GM18907 (cell line): ENCODE results near the gene FGFR3.

Experiments used
- ATAC-seq: cut with Tn5 transposase; IDR thresholded peaks from one replicate; pipeline ENCODE4 v1.9.1; 2021; ENCODE audit warnings: mild to moderate bottlenecking, moderate library complexity; ENCODE audit not compliant: unreplicated experiment

FGFR3 gene

DNA sequence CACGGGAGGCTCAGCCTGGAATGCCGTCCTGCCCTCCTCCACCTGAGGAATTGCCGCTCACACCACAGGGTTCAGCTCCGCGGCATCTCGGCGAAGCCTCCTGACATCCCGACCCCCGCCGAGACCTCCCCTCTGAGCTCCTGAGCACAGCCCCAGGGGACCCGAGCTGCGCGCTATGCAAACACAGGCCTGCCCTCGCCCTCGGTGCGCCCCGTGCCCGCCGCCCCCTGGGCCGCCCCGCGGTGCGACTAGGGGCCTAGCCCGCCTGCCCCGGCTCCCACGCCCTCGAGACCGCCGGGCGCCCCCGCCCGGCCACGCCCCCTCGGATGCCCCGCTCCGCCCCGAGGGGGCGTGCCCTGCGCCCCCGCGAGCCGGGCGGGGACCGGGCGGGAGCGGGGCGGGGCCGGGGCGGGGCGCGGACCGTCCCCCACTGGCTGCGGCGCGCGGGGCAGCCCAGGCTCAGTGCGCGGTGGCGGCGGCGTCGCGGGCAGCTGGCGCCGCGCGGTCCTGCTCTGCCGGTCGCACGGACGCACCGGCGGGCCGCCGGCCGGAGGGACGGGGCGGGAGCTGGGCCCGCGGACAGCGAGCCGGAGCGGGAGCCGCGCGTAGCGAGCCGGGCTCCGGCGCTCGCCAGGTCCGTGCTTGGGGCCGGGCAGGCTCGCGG, at the start of gene FGFR3:
Gene FGFR3 (plus strand): TSS at position 462 of the 664 bp plus-strand sequence. CDS start 642 bp downstream, outside the sequence.
- ATAC-seq: no peak

DNA sequence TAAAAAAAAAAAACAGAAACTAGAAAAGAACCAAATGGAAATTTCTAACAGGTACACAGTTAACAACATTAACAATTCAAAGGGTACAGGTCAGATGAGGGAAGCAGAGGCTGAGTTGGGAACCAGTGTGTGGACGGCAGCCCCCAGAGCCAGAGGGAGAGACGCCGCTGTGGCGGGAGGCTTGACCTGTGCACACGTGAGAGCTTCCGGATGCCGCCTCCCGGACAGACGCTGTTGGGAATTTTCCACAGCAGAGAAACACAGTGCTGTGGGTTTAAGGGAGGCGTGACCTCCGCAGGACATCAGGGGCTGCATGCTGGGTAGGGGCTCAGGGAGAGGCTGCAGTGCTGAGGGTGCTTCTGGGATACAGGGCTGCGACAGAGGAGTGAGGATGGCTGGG, 49.5 kb upstream of the FGFR3 start:
- no peak for ATAC-seq

DNA sequence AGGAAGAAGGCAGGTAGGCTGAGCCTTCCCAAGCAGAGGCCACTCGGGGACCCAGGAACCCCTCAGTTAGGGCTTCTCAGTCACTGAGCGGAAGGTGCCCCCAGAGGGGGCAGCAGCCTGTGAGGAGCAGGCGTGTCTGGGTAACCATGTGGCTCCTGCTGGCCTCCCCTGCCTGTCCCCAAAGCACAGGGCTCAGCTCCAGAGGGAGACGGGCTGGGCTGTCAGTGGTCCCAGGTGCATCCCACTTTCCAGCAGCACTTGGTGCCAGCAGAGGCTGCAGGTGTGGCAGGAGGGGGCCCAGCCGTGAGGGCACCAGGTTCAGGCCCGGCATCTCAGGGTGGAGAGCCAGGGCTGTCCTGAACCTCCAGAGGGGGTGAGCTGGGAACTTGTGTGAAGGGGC, 49.1 kb upstream of the FGFR3 start:
- no peak for ATAC-seq

DNA sequence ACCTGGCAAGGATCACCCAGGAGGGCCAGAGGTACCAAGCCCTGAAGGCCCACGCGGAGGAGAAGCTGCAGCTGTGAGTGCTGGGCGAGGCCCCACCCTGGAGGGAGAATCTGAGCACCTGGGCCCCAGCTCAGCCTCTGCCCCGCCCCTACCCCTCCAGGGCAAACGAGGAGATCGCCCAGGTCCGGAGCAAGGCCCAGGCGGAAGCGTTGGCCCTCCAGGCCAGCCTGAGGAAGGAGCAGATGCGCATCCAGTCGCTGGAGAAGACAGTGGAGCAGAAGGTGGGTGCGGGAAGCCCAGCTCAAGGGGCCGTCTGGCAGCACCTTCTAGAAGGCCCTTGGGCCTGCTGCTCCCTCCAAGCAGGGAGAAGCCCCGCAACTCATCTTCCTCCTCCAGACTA, 48.5 kb upstream of the FGFR3 start:
- ATAC-seq: no peak

DNA sequence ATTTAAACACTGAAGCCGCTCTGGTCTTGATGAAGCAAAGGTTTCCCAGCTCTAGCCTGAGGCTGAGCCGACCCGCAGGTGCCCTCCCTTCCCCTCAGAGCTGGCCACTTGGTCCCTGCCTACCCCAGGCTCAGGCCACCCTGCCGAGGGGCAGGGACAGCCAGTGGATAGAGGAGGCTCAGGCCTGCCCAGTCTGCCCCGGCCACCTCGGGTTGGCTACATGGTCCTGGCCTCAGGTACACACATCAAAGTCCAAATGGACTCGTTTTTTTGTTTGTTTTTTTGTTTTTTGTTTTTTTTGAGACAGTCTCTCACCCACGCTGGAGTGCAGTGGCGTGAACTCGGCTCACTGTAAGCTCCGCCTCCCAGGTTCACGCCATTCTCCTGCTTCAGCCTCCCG, 47.9 kb upstream of the FGFR3 start:
- ATAC-seq: no peak

DNA sequence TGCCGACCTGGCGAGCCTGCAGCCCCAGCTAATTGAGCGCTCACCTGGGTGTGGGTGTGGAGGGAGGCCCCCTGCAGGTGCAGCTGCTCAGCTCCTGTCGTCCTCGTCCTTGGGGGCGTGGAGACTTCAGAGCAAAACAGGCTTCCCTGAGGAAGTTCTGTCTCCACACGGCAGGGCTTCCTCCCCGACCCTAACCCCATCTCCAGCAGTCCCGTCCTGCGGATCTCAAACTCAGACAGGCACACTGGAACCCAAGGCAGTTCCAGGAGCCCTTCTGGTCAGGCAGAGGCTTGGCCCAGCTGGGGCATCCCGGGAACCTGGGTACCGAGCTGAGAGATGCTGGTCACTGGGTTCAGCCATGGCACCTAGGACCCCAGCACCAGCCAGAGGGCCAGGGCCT, 47.4 kb upstream of the FGFR3 start:
- ATAC-seq: no peak

DNA sequence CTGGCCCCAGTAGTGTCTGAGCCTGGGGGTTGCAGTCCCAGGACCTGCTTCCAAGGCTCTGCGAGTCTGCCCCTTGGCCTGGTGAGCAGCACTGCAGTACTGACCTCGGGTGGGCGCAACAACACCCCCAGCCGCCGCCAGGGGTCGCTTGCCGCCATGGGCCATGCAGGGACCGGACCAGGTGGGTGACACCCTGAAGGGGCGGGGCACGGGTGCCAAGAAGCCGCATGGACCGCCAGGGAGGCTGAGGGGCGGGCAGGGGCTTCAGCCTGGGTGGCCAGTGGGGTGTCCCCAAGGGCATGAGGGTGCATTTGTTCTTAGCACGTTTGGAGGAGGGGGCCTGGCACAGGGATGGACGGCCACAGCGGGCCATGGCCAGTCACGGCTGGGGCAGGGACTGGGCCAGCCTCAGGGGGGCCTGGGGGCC, 46.8 kb upstream of the FGFR3 start:
- no peak for ATAC-seq

DNA sequence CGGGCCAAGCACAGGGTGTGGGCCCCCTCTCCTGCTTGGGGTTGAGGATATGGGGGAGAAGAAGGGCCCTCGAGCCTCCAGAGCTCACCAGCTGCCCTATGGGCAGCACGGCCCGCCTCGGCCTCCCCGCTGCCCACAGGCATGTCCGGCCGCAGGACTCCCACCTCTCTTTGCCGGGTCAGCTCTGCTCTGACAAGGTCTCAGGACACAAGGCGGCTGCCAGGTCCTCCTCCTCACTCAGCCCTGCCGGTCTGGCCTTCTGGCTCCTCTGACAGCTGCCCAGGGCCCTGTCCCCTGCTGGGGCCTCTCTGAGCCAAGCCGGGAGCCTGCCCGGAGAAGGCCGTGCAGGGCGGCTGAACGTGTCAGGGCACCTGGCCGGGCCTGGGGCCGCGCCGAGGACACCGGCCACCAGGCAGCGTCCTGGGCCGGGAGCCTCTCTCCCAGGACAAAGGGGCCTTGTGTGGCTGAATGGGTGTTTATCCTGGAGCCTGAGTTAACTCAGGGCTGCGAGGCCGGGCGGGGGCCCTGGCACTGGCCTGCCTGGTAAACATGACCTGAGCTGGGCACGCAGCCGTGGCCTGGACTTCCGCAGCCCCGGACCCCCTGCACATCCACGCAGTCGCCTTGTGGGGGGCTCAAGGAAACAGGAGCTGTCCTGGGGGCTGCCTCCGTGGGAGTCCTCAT, 46.0 kb upstream of the FGFR3 start:
- ATAC-seq: no peak

DNA sequence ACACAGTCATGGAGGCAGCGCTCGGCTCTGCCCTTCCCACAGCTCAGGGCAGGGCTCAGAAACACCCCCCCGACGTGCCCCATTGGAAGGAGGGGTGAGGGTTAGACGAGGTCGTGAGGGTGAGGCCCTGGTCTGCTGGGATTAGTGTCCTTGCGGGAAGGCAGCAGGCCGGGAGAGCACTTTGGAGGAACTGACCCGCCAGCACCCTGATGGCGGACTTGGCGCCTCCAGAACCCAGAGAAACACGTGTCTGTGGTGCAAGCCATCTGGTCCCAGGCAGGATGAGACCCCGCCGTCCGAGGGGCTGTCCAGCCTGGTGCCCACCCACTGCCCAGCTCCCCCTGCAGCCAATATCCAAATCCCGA, 45.5 kb upstream of the FGFR3 start:
- no peak for ATAC-seq

DNA sequence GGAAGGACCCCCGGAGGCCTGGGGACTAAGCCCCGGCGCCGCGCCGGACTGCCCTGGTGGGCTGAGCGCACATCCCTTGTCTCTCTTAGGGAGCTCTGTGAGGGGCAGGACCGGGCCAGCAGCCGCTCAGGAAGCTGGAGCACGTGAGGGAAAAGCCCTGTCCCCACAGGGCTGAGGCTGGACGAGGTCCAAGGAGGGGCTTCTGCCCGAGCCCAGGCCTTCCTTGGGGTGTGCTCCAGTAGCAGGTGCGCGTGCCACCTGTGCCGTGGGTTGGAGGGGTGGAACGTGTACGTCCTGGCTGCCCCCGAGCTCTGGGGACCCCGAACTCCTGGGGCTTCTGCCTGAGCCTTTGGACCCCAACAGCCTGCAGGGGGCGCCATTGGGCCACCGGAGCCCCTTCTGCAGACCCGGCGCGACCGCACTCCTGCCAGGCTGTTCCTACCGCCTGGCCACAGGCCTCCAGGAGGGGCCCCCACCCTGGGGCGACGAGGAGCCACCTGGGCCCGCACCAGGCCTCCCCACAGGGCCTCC, 44.6 kb upstream of the FGFR3 start:
- no peak for ATAC-seq

DNA sequence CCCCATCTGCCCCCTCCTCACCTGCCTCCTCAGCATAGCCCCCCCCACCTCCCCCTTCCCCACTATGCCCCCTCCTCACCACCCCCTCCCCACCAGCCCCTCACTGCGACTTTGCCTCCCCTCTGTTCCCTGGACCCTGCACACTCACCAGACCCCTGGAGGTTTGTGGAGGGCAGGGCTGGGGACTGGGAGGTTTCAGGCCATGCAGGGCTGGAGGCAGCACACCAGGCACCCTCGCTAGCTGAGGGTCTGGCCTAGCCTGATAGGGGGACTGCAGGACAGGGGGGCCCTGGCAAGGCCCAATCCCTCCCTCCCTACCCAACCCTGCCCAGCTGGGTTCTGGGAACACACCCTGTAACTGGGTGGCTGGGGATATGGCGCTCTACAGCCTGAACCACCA, 43.7 kb upstream of the FGFR3 start:
- ATAC-seq: no peak

DNA sequence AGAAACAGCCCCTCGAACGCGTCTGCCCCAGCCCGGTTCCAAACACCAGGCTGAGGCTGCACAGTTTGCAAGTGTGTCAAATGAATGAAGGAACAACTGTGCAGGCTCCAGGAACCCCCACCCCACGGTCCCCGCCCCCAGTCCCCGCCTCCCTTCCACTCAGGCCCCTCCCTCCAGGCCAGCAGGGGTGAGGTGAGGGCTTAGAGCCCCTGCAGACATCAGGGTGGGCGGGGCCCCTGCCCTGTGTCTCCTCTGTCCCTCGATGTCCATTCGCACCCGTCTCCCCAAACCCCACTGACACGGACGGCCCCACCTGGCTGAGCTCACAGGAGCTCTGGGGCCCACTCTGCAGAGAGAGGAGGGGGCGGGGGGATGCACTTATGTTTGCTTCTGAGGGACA, 43.3 kb upstream of the FGFR3 start:
- ATAC-seq: no peak

DNA sequence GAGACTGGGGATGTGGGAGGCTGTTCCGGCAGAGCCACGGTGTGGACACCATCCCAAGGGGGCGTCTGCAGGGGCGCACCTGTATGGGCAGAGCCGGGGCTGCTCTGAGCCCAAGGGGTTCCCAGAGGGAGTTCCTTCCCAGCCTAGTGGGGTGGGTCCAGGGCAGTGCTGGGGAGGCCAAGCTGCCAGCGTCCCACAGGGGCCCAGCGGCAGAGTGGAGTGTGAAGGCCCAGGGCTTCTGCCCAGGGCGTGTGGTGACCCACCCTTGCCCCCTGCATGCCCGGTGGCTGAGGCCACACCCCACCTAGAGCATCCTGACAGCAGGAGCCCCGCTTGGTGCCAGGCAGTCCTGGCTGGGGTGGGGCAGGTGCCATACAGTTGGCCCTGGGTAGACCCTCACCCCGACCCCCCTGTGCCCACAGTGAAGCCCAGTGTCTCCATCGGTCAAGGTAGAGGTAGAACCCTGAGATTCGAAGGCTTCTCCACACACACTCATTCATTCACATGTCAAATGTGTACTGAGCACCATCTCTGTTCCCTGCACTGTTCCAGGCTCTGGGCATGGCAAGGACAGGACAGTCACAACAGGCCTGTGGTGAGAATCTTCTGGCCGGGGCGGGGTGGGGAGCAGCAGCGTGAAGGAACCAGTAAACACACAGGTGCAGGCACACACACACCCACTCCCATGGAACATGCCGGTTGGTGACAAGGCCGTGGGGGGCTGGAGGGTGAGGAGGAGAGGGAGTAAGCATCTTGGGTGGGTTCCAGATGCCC, 42.5 kb upstream of the FGFR3 start:
- no peak for ATAC-seq

DNA sequence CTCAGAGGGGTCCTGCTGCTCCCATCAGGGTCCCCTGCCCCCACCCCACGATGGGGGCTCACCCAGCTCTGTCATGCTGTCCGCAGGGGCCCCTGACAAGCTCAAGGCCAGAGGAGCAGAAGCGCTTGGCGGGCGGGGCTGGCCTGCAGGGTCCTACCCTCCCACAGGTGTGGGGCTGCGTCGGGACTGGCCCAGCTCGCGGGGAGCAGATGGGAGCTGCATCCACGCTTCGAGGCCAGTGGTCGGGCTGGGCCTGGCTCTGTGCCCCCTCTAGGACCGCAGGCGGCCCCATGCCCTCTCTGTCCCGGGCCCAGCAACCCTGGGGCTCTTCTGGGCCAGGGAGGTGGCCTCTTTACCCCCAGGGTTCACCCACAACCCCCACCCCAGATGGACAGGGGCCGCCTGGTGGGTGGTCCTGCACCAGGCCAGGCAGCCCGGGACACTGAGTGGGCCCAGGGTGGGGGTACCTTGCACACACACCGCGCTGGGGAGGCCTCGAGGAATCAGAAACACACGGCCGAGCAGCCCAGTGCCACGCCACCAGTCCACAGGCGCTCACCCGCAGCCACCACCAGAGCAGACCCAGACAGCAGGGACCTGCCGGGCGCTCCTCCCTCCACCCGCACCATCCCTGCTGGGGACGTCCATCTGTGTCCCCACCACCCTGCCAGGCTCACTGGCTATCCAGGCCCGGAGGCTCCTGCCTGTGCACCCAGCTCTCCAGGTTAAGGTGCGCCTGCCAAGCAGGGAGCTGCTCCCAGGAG, 41.8 kb upstream of the FGFR3 start:
- ATAC-seq: no peak

DNA sequence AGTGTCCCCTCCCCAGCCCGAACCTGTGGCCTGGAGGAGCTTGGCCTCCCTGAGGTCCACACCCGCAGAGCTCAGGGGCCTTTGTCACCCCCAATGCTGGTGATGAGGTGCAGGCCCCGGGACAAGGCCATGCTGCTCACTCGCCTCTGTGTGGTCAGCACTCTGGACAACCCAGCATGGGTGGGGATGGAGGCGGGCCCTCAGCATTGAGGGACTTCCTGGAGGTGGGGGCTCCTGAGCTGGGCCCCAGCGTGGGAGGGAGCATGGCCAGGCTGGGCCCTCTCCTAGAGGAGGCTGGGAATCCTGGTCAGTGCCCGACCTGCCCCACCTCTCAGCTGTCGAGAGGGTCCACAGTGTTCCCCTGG, 41.2 kb upstream of the FGFR3 start:
- ATAC-seq: no peak

DNA sequence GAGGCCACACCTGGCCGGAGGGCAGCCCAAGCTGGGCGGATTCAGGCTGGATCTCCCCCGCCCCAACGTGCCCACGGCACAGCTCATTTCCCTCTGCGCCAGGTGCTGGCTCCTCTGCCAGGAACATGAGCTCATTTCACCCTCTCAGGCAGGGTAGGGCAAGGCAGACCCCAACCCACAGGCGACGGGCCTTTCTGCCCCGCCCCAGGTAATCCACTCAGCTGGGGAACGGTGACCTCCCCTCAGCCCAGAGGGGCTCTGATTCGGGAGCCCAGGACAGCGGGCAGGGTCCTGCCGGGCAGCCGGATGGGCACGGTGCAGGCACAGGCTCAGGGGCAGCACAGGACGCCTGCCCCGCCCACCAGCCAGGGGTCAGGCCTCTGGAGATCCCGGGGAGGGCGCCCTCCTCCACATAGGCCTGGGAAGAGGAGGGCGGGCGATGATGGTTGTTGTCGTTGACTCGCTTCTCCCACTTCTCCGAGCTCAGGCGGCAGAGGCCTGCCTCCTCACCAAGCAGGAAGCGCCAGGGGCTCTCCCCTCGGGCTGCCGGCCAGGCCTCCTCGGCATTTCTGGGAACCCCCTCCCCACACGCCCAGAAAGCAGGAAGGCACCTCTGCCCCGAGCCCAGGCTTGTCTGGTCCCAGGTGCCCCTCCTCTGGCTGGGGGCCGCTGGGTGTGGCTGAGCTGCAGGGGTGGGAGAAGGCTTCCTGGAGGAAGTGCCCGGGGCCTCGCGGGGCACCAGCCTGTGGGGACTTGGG, 40.6 kb upstream of the FGFR3 start:
- no peak for ATAC-seq

DNA sequence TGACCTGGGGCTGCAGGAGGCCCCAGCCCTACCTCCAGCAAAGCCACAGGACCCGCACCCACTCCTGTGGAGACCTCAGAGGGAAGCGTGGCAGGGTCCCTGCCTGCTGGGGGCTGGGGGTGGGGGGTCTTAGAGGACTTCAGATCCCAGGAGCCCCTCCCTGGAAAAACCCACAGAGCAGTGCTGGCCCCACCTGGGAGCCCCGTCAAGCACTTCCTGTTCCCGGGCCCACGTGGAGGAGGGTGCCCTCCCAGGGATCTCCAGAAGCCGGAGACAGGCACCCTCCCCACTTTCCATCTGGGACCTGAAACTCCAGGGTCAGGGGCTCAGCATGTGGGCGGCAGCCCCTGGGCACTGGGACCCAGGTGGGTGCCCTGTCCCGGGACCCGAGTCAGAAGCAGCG, 39.8 kb upstream of the FGFR3 start:
- ATAC-seq: no peak

DNA sequence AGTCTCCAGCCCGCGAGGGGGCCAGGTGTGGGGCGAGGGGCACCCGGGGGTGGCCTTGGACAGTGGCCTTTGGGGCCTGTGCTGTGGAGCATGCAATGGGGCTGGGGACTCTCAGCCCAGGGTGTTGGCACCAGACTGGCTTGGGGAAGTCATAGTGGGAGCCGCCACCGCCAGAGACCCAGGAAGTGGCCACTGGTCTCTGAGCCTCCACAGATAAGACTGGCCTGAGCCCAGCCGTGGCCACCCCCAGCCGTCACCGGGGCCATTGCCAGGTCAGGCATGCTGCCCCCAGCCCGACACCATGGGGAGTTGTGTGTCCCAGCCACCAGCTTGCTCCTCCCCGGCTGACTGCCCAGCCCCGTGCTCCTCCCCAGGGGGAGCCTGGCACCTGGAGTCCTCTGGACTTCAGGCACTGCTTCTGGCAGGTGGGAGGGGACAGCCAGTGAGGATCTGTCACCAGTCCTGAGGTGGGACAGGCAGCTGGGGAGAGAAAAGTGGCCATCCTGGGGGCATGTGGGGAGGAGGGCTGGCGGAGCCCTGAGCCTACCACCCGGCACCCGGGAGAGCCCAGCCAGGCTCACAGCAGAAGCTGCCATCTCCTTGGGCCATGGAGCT, 39.3 kb upstream of the FGFR3 start:
- no peak for ATAC-seq

DNA sequence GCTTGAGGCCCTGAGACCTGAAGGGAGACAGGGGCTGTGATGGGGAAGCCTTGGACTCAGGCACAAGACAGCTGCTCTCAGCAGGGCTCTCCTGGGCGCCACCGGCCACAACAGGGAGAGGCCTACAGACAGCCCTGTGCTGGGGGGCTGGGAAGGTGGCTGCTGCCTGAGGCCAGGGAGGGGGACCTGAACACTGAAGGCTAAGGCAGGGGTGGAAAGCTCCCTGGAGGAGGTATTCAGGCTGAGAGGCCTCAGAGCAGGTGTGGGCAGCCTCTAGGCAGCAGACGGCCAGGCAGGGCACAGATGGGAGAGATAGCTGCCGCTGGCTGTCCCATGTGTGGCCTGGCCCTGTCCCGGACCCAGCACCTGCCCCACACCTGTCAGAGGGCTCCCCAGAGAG, 38.8 kb upstream of the FGFR3 start:
- no peak for ATAC-seq

DNA sequence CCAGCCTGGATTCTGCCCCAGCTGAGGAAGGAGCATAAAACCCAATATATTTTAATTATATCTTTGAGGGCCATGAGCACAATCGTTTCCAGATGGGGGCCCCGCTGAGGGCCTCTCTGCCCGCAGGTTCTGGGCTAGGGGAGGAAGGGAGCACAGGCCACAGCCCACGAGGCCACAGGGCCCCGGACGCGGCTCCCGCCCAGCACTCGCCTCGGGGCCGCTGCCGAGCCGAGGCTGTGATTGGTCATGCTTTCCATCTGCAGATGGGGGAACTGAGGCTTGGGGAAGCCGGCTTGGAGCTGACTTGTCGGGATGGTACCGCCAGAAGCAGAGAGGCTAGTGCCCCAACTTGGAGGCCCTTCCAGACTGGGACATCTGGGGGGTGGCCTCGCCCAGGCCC, 37.8 kb upstream of the FGFR3 start:
- ATAC-seq: no peak
